ENCODE results near the gene TRMO.

TRMO gene

DNA sequence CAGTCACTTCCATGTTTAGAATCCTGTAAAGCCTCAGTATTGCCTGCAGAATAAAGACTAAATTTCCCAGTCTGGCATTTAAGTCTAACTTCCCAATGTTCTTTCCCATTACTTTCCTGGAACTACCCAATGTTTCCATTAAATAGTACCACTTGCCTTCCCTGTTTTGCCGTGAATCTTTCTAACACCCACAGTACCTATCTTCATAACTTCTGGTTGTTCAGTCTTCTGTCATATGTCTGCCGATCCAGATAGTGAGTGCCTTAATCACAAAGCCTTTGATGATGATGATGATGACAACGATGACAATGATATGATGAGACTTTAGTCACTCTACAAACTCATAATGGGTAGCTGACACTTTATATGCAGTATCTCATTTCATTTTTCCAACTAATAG, 22.3 kb upstream of the TRMO start:
- Histone ChIP-seq H3K9me3 (ENCODE audit: control insufficient read depth, low read length) (no peaks in the 10 kb centered on the region), H3K36me3 (ENCODE audit: control insufficient read depth, insufficient read depth, low read length) (no peaks in the 10 kb centered on the region), H2AFZ (no peak overlapping the region), H3K4me3 (ENCODE audit: low read depth, low read length) (no peak overlapping the region), H3K9ac (no peak overlapping the region), H3K27me3 (ENCODE audit: control insufficient read depth, insufficient read depth, low read length) (no peaks in the 10 kb centered on the region), H3K79me2 (no peaks in the 10 kb centered on the region), H3K27ac (no peak overlapping the region), H3K4me2 (ENCODE audit: low read length) (no peak overlapping the region), H3K4me1 (no peaks in the 10 kb centered on the region)
- TF ChIP-seq, protein P1, sequence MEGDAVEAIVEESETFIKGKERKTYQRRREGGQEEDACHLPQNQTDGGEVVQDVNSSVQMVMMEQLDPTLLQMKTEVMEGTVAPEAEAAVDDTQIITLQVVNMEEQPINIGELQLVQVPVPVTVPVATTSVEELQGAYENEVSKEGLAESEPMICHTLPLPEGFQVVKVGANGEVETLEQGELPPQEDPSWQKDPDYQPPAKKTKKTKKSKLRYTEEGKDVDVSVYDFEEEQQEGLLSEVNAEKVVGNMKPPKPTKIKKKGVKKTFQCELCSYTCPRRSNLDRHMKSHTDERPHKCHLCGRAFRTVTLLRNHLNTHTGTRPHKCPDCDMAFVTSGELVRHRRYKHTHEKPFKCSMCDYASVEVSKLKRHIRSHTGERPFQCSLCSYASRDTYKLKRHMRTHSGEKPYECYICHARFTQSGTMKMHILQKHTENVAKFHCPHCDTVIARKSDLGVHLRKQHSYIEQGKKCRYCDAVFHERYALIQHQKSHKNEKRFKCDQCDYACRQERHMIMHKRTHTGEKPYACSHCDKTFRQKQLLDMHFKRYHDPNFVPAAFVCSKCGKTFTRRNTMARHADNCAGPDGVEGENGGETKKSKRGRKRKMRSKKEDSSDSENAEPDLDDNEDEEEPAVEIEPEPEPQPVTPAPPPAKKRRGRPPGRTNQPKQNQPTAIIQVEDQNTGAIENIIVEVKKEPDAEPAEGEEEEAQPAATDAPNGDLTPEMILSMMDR (IDR thresholded peaks at IDR 0.05) = no peak

DNA sequence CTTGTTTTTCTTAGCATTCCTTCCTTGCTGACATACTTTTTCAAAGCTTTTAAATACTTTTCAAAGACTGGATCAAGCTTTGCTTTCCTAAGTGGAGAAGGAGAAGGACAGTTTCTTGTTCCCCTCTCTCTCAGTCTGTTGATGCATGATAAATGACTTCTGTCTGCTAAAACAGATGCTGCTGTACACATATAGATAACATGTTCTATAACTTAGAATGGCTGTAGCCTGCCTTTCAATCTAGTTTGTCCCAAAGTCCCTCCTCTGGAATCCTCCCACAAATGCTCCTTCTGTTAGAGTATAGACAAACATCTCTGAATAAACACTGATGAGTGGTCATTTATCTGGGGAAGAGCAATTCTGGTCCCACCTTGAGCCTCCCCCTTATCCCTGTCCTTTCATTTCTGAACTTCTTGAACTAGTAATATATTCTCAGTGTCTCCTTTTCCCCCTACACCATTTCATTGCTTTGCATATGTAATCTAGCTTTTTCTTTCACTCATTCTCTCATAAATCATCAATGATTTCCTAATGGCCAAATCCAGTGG, 21.1 kb upstream of the TRMO start:
- Histone ChIP-seq H3K79me2 (no peaks in the 10 kb centered on the region), H3K27me3 (ENCODE audit: control insufficient read depth, insufficient read depth, low read length) (no peaks in the 10 kb centered on the region), H3K36me3 (ENCODE audit: control insufficient read depth, insufficient read depth, low read length) (no peaks in the 10 kb centered on the region), H3K4me3 (ENCODE audit: low read depth, low read length) (no peak overlapping the region), H3K9me3 (ENCODE audit: control insufficient read depth, low read length) (no peaks in the 10 kb centered on the region), H2AFZ (no peak overlapping the region), H3K4me2 (ENCODE audit: low read length) (no peak overlapping the region), H3K4me1 (no peaks in the 10 kb centered on the region), H3K9ac (no peak overlapping the region), H3K27ac (no peak overlapping the region)
- TF ChIP-seq, protein P1 (IDR thresholded peaks at IDR 0.05) = no peak

DNA sequence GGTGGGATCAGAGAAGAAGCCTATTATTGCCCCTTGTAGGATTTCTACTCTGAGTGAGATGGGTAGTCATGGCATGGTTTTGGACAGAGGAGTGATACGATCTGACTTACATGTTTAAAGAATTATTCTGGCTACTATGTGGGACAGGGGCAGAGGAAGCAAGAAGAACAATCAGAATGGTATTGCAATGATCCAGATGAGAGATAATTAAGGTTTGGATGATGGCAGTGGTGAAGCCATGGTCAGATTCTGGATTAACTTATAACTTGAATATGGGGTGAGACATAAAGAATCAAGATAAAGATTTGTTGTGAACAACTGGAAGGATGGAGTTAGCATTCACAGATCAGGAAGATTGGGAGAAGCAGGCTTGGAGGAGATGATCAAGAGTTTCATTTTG, 19.0 kb upstream of the TRMO start:
- no peaks in the 10 kb centered on the region for H3K4me1 ChIP-seq
- no peak overlapping the region for H2AFZ ChIP-seq
- H3K4me3 ChIP-seq (ENCODE audit: low read depth, low read length) = no peak overlapping the region
- no peak overlapping the region for H3K4me2 ChIP-seq (ENCODE audit: low read length)
- H3K27ac ChIP-seq = no peak overlapping the region
- no peaks in the 10 kb centered on the region for H3K27me3 ChIP-seq (ENCODE audit: control insufficient read depth, insufficient read depth, low read length)
- no peak overlapping the region for H3K9ac ChIP-seq
- no peaks in the 10 kb centered on the region for H3K79me2 ChIP-seq
- no peaks in the 10 kb centered on the region for H3K36me3 ChIP-seq (ENCODE audit: control insufficient read depth, insufficient read depth, low read length)
- no peaks in the 10 kb centered on the region for H3K9me3 ChIP-seq (ENCODE audit: control insufficient read depth, low read length)
- TF ChIP-seq, protein P1 (IDR thresholded peaks at IDR 0.05) = no peak

GRCh38 chr9:97940741-97941140, 18.4 kb upstream of the TRMO start:
- H3K4me2 ChIP-seq (ENCODE audit: low read length) = no peak overlapping the region
- H3K27ac ChIP-seq = no peak overlapping the region
- no peaks in the 10 kb centered on the region for H3K9me3 ChIP-seq (ENCODE audit: control insufficient read depth, low read length)
- H3K4me3 ChIP-seq (ENCODE audit: low read depth, low read length) = no peak overlapping the region
- no peak overlapping the region for H3K9ac ChIP-seq
- TF ChIP-seq, protein P1 (IDR thresholded peaks at IDR 0.05) = no peak
- no peak overlapping the region for H2AFZ ChIP-seq
- H3K4me1 ChIP-seq = no peaks in the 10 kb centered on the region
- H3K27me3 ChIP-seq (ENCODE audit: control insufficient read depth, insufficient read depth, low read length) = no peaks in the 10 kb centered on the region
- no peaks in the 10 kb centered on the region for H3K36me3 ChIP-seq (ENCODE audit: control insufficient read depth, insufficient read depth, low read length)
- no peaks in the 10 kb centered on the region for H3K79me2 ChIP-seq

GRCh38 chr9:97940233-97940632, 17.9 kb upstream of the TRMO start:
- H3K36me3 ChIP-seq (ENCODE audit: control insufficient read depth, insufficient read depth, low read length) = no peaks in the 10 kb centered on the region
- H2AFZ ChIP-seq = no peak overlapping the region
- H3K4me1 ChIP-seq = no peaks in the 10 kb centered on the region
- H3K9ac ChIP-seq = no peak overlapping the region
- H3K27me3 ChIP-seq (ENCODE audit: control insufficient read depth, insufficient read depth, low read length) = no peaks in the 10 kb centered on the region
- H3K9me3 ChIP-seq (ENCODE audit: control insufficient read depth, low read length) = no peaks in the 10 kb centered on the region
- no peak overlapping the region for H3K4me3 ChIP-seq (ENCODE audit: low read depth, low read length)
- TF ChIP-seq, protein P1 (IDR thresholded peaks at IDR 0.05) = no peak
- no peak overlapping the region for H3K4me2 ChIP-seq (ENCODE audit: low read length)
- H3K27ac ChIP-seq = no peak overlapping the region
- no peaks in the 10 kb centered on the region for H3K79me2 ChIP-seq

All from parathyroid adenoma (tissue), 2 donors.